HG02970 (cell line): Measurements from ENCODE around the gene CMTM8.
"Not testable (repeated sequence)": the region's sequence is repeated elsewhere in the genome, so short reads cannot be mapped to it uniquely, and the experiment has no call there.

Experiments
- ATAC-seq: cut with Tn5 transposase; IDR thresholded peaks from one replicate; pipeline ENCODE4 v1.9.1; 2021; ENCODE audit warnings: mild to moderate bottlenecking, moderate library complexity, moderate number of reproducible peaks; ENCODE audit not compliant: unreplicated experiment, low FRiP score

CMTM8 gene

DNA sequence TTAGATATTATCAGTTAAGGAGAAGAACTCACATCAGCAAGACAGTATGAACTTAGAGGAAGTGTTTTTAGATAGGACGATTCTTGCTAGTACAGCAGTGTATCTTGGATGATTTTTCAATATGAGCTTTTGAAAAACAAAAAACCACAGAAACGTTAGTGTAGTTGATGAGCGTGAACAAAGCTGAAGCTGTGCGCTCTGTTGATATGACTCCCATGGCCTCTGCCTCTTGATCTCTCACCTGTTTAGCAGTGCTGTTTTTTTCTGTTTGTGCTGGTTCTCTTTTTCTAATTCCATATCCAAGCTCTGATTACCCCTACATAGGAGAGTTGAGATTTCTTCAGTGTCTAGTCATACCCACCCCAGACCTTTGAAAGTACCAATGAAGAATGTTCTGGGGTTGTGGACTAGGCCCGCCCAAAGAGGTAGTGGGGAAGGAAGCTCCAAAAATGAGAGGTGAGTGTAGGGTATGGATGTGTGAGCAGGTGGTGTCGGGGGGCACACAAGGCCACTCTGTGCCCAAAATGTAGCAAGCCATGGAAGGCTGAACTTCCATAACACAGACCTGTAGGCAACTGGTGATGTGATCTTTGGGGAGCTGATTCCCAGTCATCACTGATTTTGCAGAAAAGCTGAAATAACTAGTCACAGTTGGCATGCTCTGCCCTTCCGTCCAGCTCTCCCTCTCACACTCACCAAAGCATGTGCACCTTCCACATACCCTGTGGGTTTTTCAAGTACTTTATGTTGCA is 133.2 kb downstream of the CMTM8 start:
- no peak for ATAC-seq

DNA sequence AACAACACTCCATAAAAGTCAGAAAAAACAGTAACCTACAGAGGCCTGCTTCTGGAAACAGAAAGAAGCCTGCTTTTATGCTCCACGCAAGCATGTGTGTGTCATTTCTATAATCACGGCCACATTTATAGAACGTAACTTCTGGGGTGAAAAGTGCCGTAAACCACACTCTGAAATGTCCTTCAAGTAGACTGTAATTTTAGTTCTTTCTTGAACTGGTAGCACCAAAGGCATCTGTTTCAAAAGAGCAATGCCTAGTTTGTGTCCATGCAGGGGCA is 133.7 kb downstream of the CMTM8 start:
- ATAC-seq = no peak

DNA sequence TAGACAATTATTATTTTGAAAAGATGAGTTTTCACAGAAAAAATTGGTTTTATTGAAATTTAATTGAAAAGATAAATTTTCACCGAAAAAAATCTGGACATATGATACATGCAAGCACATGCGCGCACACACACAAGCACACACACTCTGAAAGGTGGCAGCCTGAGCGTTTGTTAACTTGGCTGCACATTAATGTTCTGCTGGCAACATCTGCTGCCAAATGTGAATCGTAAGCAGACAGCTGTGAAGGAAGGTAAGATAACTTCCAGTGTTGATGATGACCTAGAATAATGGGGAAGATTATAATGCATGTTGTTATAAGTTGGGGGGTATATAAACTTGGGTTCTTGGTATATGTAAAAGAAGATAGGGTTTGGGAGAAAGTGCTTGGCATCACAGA is 134.8 kb downstream of the CMTM8 start:
- ATAC-seq = no peak

DNA sequence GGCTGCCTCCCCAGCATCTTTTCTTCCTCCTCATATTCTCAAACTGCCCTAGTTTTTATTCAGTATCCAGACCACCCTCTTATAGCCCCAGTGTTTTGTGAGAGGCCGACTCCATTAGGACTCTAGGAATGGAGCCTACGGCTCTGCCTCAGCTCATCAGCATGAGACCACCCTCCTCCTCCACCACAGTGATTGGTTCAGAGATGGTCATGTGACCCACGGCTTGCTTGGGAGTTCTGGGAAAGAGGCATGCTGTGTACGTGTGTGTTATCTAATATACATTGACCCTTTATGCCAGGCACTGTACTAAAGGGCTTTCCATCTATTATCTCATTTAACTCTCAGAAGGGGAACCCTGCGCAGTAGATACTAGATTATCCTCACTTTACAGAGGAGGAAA is 135.4 kb downstream of the CMTM8 start:
- ATAC-seq = no peak

DNA sequence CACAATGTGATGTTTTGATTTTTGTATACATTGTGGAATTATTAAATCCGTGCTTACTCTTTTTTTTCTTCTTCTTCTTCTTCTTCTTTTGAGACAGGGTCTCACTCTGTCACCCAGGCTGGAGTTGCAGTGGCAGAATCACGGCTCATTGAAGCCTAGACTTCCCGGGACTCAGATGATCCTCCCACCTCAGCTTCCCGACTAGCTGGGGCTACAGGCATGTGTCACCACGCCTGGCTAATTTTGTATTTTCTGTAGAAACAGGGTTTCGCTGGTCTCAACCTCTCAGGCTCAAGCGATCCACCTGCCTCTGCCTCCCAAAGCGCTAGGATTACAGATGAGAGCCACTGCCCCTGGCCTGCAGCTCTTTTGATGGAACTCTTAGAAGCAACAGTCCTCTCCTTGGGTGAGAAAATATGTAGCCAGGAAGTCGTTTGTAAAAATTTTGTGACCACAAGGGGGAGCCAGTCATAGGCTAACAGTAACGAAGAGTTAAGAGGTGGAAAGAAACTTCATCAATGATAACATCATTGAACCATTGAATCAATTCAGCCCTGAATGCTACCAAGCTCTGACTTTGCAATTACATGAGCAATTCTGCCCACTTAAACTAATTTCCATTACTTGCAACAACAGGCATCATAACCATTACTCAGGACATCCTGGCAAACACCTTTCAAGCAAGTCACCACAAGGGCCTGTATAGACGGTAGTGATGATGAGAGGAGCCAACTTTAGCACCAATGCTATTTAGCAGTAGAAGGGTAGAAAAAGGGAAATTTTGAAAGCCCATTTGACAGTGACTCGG is 136.5 kb downstream of the CMTM8 start:
- ATAC-seq = no peak

DNA sequence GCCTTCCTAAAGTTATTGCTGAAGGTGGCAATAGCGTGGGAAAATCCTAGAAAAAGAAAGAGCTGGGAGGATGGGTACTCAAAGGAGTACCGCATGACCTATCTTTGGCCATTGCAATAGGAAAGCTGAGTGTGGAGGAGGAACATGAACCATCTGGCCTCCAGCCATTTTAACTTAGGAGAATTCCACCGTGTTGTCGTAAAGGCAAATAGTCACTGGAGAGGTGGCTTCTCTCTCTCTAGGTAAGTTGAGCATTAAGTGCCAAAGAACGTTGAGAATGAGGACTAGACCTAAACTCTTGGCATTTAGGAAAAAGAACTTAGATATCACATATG is 137.1 kb downstream of the CMTM8 start:
- ATAC-seq = no peak

DNA sequence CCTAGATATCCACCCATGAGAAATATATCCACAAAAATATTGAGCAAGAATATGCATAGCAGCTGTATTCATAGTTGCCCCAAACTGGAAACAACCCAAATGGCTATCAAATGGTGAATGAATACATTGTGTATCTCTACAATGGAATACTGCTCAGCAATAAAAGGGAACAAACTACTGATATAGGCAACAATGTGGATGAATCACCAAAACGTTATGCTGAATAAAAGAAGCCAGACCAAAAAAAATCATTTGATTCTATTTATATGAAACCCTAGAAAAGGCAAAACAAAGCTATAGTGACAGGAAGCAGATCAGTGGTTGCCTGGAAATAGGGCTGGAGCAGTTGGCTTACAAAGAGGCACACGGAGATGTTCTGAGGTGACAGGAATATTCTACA is 137.6 kb downstream of the CMTM8 start:
- no peak for ATAC-seq

DNA sequence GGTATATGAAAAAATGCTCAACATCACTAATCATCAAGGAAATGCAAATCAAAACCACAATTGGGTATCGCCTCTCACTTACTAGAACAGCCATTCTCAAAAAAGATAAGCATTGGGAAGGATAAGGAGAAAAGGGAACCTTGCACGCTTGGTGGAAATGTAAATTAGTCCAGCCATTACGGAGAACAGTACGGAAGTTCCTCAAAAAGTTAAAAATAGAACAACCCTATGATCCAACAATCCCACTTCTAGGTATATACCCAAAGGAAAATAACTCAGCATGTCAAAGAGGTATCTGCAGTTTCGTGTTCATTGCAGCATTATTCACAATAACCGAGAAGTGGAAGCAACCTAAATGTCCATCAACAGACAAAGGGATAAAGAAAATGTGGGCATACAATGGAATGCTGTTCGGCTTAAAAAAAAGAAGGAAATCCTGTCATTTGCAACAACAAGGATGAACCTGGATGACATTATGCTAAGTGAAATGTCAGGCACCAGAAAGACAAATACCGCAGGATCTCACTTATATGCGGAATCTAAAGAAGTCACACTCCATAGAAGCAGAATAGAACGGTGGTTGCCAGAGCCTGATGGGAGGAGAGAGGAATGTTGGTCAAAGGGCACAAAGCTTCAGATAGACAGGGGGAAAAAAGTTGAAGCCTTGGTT is 141.5 kb downstream of the CMTM8 start:
- no peak for ATAC-seq

DNA sequence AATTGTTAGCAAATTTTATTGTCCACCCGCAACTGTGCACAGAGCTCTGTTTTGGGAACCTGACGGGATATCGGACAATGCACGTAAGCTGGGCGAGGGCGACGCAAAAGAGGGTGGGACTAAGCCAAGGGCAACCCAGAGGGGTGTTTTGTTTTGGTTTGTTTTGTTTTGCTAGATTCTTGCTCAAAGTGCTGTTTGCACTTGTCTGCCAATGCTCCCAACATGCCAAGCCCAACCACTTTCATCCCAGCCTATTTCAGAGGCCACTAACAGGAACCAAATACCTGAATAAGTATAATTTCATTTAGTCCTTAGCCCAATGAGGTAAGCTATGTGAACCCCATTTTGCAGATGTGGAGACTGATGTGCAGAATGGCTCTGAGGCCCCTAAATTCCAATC is 143.4 kb downstream of the CMTM8 start:
- no peak for ATAC-seq

DNA sequence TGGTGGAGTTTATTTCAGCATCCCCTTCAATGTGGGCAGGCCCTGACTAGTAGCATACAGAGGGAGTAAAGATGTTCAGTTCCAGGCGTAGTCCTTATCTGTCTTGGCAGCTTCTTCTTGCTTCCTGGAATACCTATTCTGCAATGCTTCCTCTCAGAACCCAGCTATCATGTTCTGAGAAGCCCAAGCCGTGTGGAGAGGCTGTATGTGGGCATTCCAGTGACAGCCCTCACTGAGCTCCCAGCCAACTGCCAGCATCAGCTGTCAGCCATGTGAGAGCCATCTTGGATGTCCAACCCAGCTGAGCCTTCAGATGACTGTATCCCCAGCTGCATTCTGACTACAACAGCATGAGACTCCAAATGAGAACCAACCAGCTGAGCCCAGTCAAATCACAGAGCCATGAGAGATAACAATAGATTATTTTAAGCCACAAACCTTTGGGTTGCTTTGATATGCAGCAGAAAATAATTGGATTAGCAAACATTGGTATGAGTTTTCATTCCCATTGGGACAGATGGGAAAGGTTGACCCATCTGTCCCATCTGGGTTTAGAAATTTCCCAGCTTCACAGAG is 144.7 kb downstream of the CMTM8 start:
- ATAC-seq = no peak

DNA sequence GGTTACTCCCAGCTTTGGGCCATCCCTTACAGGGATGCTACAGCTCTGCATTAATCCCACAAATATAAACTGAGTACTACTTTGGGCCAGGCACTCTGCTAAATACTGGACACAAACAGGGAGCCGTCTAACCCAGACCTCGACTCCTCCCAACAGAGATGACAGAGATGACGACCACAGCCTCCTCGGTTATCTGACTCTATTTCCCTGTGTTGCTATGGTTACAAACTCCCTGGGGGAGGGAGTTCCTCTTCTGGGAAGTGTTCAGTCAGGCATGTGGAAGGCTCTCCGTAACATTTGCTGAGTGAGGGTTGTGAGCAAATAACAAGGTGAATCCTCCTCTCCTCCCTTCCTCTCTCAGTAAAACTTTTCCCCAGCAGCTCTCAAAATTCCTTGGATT is 146.5 kb downstream of the CMTM8 start:
- no peak for ATAC-seq

DNA sequence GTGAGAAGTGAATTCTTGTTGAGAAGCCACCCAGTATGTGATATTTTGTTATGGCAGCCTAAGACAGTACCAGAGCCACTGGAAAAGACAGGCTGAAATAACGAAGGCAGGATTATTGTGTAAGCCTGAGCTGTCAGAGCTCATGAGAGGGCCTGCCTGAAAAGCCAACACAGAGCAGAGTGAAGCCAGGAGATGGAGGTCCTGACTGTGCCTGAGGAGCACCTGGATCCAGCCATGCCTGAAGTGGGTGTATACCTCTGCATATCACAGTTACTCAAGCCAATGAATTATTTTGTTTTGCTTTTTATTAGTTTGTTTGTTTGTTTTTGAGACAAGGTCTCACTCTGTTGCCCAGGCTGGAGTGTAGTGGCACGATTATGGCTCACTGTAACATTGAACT is 149.0 kb downstream of the CMTM8 start:
- ATAC-seq = no peak

DNA sequence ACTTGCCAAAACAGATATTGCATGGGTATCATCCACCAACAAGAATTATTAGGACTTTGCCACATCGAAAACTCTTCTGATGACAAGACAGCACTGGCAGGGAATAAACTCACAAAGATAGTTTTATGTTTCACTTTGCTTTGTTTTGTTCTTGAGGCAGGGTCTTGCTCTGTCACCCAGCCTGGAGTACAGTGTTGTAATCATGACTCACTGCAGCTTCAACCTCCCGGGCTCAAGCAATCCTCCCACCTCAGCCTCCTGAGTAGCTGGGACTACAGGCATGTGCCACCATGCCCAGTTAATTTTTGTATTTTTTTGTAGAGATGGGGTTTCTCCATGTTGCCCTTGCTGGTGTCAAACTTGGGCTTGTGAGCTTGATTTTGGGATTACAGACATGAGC is 151.1 kb downstream of the CMTM8 start:
- ATAC-seq = not testable (repeated sequence)

DNA sequence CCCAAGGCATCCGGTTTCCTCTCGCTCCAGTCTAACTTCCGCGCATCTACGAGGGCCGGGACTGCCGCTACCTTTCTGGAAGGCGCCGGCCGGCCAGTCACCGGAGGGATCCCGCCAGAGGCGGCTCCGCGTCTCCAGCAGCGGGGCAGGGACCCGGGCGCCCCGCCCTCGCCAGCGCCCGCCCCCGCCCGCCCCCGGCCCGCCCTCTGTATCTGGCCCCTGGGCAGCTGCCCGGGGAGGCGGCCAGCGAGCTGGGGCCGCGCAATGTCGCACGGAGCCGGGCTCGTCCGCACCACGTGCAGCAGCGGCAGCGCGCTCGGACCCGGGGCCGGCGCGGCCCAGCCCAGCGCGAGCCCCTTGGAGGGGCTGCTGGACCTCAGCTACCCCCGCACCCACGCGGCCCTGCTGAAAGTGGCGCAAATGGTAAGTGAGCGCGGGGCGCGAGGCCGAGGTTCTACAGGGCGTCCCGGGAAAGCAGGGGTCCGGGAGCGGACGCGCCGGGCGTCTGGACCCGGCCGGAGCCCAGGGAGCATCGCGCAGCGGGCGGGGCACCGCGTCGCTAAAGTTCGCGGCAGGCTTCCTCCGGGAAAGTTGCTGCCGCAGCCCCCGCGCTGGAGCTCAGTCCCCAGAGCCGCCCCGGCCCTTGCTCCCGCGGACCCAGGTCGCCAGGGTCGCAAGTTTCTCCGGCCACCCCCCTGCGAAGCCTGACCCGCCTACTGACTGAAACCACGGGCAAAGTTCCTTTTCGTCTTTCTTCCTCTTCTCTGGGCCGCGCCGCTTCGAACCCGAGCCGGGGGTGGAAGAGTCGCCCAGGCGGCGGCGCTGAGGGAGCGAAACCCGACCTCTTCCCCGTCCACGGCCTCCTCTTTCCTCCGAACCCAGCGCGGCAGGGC is 153.4 kb downstream of the CMTM8 start, which contains the start of gene CMTM7:
Gene CMTM7 (plus strand): TSS at position 211 of the 893 bp plus-strand sequence. CDS start 54 bp downstream, at position 265.
- peak; percentile 49 for ATAC-seq

DNA sequence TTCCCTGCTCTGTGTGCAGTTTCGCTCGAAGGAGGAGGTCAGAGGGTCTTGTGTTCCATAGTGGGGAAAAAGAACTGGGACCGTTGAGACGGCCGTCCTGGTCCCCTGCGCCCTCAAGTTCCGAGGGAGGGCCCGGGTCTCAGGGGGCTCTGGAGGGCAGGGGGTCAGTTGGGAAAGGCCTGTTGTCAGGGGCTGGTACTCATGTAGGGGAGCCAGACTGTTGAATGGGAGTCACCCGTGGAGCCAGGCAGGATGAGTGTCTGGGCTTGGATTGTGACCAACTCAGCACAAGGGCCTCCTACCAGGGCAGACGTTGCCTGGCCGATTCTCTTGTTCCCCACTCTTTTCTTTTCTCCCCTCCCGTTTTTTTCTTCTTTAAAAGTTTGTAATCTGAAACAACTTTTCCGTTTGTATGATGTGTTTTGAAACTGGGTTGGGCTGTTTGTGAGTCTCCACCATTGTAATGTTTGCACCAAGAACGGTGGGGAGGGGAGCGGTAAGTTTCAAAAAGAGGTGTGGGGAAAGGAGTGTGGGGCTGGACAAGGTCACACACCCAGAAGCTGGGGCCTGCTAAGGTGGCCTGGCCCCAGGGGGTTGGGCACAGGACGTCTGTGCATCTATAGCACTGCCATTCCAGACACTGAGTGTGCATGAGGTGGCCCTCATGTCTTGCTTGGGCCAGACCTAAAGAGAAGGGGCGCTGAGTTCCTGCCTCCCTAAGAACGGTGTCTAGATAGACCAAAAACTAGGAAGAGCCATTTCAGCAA is 154.2 kb downstream of the CMTM8 start:
- ATAC-seq = no peak

DNA sequence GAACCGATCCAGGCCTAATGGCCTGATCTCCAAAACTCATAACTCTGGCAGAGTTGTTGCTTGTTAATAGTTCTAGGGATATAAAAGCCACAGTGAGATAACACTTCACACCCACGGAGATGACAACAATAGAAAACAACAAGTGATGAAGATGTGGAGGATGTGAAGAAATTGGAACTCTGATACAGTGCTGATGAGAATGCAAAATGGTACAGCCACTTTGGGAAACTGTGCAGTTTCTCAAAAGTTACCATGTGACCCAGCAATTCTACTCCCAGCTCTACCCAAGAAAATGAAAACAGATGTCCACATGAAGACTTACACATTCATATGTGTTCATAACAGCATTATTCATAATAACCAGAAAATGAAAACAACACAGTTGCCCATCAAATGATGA is 157.0 kb downstream of the CMTM8 start:
- ATAC-seq = no peak

DNA sequence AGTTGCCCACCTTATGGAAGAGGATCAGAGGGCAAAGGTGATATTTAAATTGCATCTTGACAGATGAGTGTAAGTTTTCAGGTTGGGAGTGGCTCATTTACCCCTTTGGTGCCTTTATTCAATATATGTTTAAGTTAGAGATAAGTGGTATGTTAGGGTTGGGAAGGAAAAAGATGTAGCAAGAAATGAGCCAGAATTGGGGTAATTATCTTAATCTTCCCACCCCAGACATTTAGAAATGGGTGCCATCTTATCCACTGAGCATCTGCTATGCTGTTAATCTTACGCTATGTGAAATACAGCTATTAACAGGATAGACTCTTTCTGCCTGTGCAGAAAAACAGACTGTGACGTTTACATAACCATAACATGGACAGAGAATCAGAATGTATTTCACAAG is 159.5 kb downstream of the CMTM8 start:
- ATAC-seq = no peak

DNA sequence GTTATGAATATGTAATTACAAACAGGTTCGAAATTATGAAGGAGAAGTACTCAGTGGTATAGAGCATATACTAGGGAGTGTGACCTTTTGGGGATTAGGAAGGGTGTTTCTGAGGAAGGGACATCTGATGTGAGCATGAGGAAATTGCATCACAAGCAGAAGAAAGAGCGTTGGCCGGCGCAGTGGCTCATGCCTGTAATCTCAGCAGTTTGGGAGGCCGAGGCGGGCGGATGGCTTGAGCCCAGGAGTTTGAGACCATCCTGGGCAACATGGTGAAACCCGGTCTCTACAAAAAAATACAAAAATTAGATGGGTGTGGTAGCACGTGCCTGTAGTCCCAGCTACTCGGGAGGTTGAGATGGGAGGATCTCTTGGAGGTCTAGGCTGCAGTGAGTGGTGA is 160.1 kb downstream of the CMTM8 start:
- no peak for ATAC-seq

DNA sequence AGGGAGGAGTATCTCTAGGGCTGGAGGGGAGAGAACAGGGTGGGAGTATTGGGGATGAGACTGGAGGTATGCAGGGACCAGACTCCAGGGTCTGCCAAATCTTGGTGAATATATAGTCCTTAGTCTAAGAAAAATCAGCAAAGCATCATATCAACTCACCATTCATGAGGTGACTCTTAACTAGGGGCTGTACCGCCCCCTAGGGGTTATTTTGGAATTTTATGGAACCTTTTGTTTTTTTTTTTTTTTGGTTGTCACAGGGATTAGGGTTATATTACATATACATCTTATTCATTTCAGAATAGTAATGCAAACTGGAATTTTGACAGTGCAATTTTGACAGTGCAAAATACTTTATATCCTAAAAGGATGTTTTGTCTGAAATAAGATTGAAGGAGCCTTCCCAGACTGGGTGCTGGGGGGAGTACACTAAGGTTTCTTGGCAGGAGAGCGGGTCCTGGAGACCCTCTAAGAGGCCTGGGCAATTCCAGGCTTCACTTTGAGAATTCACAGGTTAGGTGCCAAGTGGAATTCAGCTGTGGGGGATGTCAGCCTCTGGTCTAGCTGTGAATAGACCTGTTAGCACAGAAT is 160.6 kb downstream of the CMTM8 start:
- ATAC-seq = no peak
